DOHH2 (cell line): ENCODE results near the gene NSMF.

Experiments
- H3F3A ChIP-seq: fragments of 200-600 bp; sonication (generic), shearing (Covaris generic); 2 replicates; pipeline ENCODE4 v1.6.0; 2016; ENCODE audit warnings: antibody characterized with exemption, mild to moderate bottlenecking; ENCODE audit not compliant: control insufficient read depth, insufficient read depth
- H3K27ac ChIP-seq: fragments of 200-600 bp; sonication (generic); 2 replicates; pipeline ENCODE4 v1.5.1; 2014; ENCODE audit warnings: low read depth, mild to moderate bottlenecking, low read length, moderate library complexity
- H3K27me3 ChIP-seq: fragments of 200-600 bp; sonication (generic); 2 replicates; pipeline ENCODE4 v1.6.1; 2014; ENCODE audit warnings: mild to moderate bottlenecking, low read length, mixed read lengths; ENCODE audit not compliant: control insufficient read depth
- H3K36me3 ChIP-seq: fragments of 200-600 bp; sonication (generic); 2 replicates; pipeline ENCODE4 v1.6.1; 2014; ENCODE audit warnings: mild to moderate bottlenecking, low read length, moderate library complexity, mixed read lengths; ENCODE audit not compliant: control insufficient read depth
- H3K4me1 ChIP-seq: fragments of 200-600 bp; sonication (generic); 2 replicates; pipeline ENCODE4 v1.6.1; 2014; ENCODE audit warnings: mild to moderate bottlenecking, low read length, mixed read lengths; ENCODE audit not compliant: control insufficient read depth
- H3K4me2 ChIP-seq: fragments of 200-600 bp; sonication (generic); 2 replicates; pipeline ENCODE4 v1.6.0; 2014; ENCODE audit warnings: mild to moderate bottlenecking, low read length, moderate library complexity
- H3K4me3 ChIP-seq: fragments of 200-600 bp; sonication (generic); 2 replicates; pipeline ENCODE4 v1.5.1; 2014; ENCODE audit warnings: mild to moderate bottlenecking, low read length, mixed read lengths
- H3K79me2 ChIP-seq: fragments of 200-600 bp; sonication (generic); 2 replicates; pipeline ENCODE4 v1.6.1; 2014; ENCODE audit warnings: mild to moderate bottlenecking, low read length, mixed read lengths; ENCODE audit not compliant: control insufficient read depth
- H3K9me2 ChIP-seq: fragments of 200-600 bp; sonication (generic); replicated peaks from 2 replicates; pipeline ENCODE4 v1.6.1; 2014; ENCODE audit warnings: mild to moderate bottlenecking, low read length, mixed read lengths; ENCODE audit not compliant: control insufficient read depth
- H3K9me3 ChIP-seq: fragments of 200-600 bp; sonication (generic); 2 replicates; pipeline ENCODE4 v1.6.1; 2014; ENCODE audit warnings: antibody characterized with exemption, low read length, mixed read lengths; ENCODE audit not compliant: control insufficient read depth, insufficient read depth
- H4K20me1 ChIP-seq: fragments of 200-600 bp; sonication (generic); 2 replicates; pipeline ENCODE4 v1.6.0; 2014; ENCODE audit warnings: low read depth, mild to moderate bottlenecking, antibody characterized with exemption, low read length, moderate library complexity; ENCODE audit not compliant: control insufficient read depth, insufficient read depth
- CTCF ChIP-seq: fragments of 200-600 bp; sonication (generic); IDR thresholded peaks from one replicate; pipeline ENCODE4 v1.5.1; 2014; ENCODE audit warnings: antibody characterized with exemption, mild to moderate bottlenecking, low read depth, low read length; ENCODE audit not compliant: poor library complexity, severe bottlenecking
- EZH2phosphoT487 ChIP-seq: fragments of 200-600 bp; sonication (generic); IDR thresholded peaks from 2 replicates; pipeline ENCODE4 v1.6.1; 2017; ENCODE audit warnings: borderline replicate concordance, mild to moderate bottlenecking, antibody characterized with exemption, low read length, moderate library complexity, mixed read lengths

The NSMF gene

GRCh38 chr9:137406085-137406760 lies 52.9 kb downstream of the NSMF start:
- H3K4me1 ChIP-seq: peaks cover 22% of the 10 kb centered on the region
- peaks cover 11% of the 10 kb centered on the region for H3K27me3 ChIP-seq

GRCh38 chr9:137405677-137406081 lies 53.5 kb downstream of the NSMF start:
- no peak for TF ChIP-seq EZH2phosphoT487
- TF ChIP-seq CTCF: no peak
- no peaks in the 10 kb centered on the region for H3K9me3 ChIP-seq
- H3K4me1 ChIP-seq: peaks cover 16% of the 10 kb centered on the region
- H3K36me3 ChIP-seq: no peaks in the 10 kb centered on the region
- H3K79me2 ChIP-seq: no peaks in the 10 kb centered on the region
- H3K4me3 ChIP-seq: no peak overlapping the region
- no peaks in the 10 kb centered on the region for H3K9me2 ChIP-seq
- peaks cover 11% of the 10 kb centered on the region for H3K27me3 ChIP-seq
- H3K4me2 ChIP-seq: no peak overlapping the region
- no peak overlapping the region for H3K27ac ChIP-seq
- no peaks in the 10 kb centered on the region for H3F3A ChIP-seq
- H4K20me1 ChIP-seq: peaks cover 4% of the 10 kb centered on the region; the same call in 1 of the 2 replicates

More at GRCh38 chr9:137406085-137406760, 52.9 kb downstream of the NSMF start:
- Histone ChIP-seq H3K36me3 (no peaks in the 10 kb centered on the region), H3K4me2 (no peak overlapping the region), H4K20me1 (peaks cover 4% of the 10 kb centered on the region; the same call in 1 of the 2 replicates), H3K9me3 (no peaks in the 10 kb centered on the region), H3K79me2 (no peaks in the 10 kb centered on the region), H3K9me2 (no peaks in the 10 kb centered on the region), H3K27ac (no peak overlapping the region), H3F3A (no peaks in the 10 kb centered on the region), H3K4me3 (no peak overlapping the region)
- TF ChIP-seq CTCF (no peak), EZH2phosphoT487 (no peak)

GRCh38 chr9:137404961-137405567 lies 54.1 kb downstream of the NSMF start:
- H3K4me1 ChIP-seq: peaks cover 15% of the 10 kb centered on the region
- TF ChIP-seq EZH2phosphoT487: no peak
- TF ChIP-seq CTCF: no peak
- H3K27ac ChIP-seq: no peak overlapping the region

More at GRCh38 chr9:137404961-137405567, 54.1 kb downstream of the NSMF start:
- Histone ChIP-seq H3F3A (no peaks in the 10 kb centered on the region), H3K27me3 (peaks cover 11% of the 10 kb centered on the region), H3K9me2 (no peaks in the 10 kb centered on the region), H4K20me1 (peaks cover 4% of the 10 kb centered on the region; the same call in 1 of the 2 replicates), H3K79me2 (no peaks in the 10 kb centered on the region), H3K9me3 (no peaks in the 10 kb centered on the region), H3K4me2 (no peak overlapping the region), H3K4me3 (no peak overlapping the region), H3K36me3 (no peaks in the 10 kb centered on the region)
